Measurements from ENCODE around the gene MINDY4.

The MINDY4 gene

DNA sequence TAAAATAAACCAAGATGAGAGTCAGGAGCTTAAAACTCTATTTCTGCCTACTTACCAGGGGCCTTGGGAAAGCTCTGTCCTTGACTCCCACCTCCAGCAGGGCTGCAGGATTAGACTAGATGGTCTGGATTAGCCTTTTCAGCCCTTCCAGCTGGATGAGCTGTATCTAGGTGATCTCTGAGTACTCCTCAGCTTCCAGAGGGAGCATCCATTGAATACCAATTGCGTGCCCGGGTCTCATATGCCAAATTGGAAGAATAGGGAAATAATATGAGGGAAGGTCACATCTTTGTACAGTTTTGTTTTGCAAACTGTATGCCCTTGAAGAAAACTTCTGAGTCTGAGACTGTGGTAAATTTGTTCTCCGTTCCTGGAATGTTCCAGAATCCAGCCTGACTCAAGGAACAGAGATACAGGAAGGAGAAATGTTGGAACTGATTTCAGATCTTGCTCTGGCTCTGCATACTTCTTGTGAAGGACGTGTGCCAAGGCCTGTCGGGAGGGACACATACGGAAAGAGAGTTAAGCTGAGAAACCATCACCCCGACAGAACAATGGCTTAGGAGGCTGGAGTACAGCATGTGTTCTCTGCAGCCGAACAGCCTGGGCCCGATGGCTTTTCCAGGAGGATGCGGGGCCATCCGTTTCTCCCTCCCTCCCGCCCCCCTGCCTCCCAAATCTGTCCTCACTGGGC lies 44.9 kb downstream of the MINDY4 start:
- TF ChIP-seq GATA3 (IDR thresholded peaks at IDR 0.05; ENCODE audit: low read depth, low read length) (no peak), GATA2 (IDR thresholded peaks at IDR 0.05; ENCODE audit: low read depth, low read length) (no peak)

GRCh38 chr7:30816645-30817370 lies 45.6 kb downstream of the MINDY4 start:
- TF ChIP-seq GATA3 (IDR thresholded peaks at IDR 0.05; ENCODE audit: low read depth, low read length) (no peak), GATA2 (IDR thresholded peaks at IDR 0.05; ENCODE audit: low read depth, low read length) (no peak)

GRCh38 chr7:30817371-30817767 lies 46.2 kb downstream of the MINDY4 start:
- TF ChIP-seq GATA3 (IDR thresholded peaks at IDR 0.05; ENCODE audit: low read depth, low read length) (no peak), GATA2 (IDR thresholded peaks at IDR 0.05; ENCODE audit: low read depth, low read length) (no peak)

DNA sequence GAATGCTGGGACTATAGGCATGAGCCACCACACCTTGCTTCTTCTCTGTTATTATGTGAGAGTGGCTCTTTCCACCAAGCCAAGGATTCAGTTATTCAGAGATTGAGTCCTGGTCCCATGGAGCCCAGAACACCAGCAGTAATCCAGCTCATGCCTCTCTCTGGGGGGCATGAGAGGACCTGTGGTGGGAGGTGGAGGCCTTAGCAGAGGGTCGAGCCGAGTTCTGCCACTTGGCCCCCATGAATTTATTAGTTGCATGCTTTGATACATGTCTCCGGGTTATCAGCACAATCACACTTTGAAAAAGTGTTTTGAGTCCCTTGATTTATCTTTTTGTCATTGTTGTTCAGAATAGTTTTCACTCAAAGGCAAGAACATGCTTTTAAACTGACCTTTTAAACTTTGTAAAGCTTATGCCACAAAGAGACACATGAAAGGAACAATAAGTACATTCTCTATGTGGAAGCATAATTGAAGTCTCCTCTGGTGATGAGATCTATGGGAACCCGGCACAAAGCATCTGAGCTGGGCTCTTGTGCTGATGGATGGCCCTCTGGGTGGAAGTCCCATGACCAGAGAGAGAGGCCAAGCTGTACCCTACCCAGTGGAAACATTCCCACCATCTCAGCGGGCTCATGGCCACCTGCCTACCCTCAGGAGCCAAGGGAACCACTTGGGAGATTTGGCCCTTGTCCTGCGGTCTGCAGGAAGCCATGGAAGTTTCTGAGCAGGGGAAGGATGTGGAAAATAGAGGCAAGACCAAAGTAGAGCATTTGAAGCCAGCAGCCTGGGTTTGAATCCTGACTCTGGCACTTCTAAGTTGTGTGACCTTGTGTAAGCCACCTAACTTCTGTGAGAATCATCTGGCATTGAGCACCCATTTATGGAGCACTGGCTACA lies 53.9 kb downstream of the MINDY4 start:
- TF ChIP-seq GATA2 (IDR thresholded peaks at IDR 0.05; ENCODE audit: low read depth, low read length) (no peak), GATA3 (IDR thresholded peaks at IDR 0.05; ENCODE audit: low read depth, low read length) (no peak)

DNA sequence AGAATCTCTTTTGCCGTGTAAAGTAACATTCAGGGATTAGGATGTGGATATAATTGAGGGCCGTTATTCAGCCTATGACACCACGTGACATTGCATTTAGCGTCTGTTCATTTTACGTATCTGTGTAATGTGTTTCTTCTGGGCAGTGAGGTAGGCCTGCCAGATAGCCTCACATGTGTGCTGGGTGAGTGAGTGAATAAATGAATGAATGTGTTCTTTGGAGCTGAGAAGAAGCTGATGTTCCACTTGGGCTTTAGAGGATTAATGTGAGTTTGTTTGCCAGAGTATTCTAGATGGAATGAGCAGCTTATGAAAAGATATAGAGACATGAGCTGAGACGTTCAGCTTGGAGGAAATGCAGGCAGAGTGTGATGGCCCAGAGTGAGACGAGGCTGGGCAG lies 55.0 kb downstream of the MINDY4 start:
- no peak for TF ChIP-seq GATA2 (IDR thresholded peaks at IDR 0.05; ENCODE audit: low read depth, low read length)
- no peak for TF ChIP-seq GATA3 (IDR thresholded peaks at IDR 0.05; ENCODE audit: low read depth, low read length)

DNA sequence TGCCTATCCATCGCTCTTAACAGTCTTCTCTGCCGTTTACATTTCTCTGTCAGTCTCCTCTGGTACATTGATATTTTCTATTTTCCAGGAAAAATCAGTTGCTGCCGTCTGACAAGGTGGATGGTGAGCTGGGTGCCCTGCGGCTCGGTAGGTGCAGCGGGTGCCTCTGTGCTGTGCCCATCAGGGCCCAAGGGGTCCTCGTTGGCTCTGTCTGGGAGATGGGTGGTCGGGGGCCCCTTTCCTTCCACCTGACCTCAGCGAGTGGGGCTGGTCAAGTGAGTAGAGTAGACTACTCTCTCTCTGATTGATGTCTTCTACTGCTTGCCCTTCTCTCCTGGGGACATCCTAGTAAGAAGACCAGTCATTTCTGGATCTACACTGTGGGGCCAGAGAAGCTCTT lies 57.4 kb downstream of the MINDY4 start:
- TF ChIP-seq GATA3 (IDR thresholded peaks at IDR 0.05; ENCODE audit: low read depth, low read length) (no peak), GATA2 (IDR thresholded peaks at IDR 0.05; ENCODE audit: low read depth, low read length) (no peak)

DNA sequence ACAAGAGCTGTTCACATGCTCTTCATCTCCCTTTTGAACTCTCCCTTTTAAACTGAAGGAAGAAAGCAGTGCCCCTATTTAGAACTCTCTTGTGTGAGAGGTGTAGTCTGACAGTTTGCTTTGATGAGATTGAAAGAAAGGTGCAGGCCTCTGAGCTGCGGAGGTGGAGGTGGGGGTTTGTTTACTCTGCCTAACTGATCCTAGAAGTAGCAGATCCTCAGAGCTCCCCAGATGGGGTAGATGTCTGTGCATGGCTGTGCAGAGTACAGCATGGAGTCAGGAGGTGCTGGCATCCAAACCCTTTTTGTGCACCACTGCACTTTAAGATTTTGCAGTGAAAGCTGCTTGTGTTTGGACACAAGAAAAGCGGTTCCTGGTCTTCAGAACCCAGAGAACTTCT lies 58.3 kb downstream of the MINDY4 start:
- TF ChIP-seq GATA3 (IDR thresholded peaks at IDR 0.05; ENCODE audit: low read depth, low read length) (no peak), GATA2 (IDR thresholded peaks at IDR 0.05; ENCODE audit: low read depth, low read length) (no peak)

- no peak for TF ChIP-seq GATA3 (IDR thresholded peaks at IDR 0.05; ENCODE audit: low read depth, low read length)
- no peak for TF ChIP-seq GATA2 (IDR thresholded peaks at IDR 0.05; ENCODE audit: low read depth, low read length)
Measured at GRCh38 chr7:30831227-30831626, 60.0 kb downstream of the MINDY4 start.

DNA sequence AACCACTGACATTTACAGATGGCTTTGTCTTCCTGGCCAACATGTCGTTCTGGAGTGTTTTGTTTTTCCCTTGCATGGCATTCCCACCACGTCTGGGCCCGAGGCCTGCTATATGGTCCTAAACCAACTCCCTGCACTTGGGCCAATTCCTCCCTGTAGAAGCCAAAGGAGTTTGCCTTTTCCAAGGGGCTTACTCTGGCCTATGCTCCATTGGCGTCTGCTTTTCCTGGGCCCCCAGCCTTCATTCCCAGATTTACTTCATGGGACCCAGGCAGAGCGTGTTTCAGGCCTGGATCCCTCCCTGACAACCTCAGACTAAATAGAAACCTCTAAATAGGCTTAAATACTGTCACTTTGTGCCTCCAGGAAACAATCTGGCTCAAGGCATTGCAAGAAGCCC lies 60.7 kb downstream of the MINDY4 start:
- TF ChIP-seq GATA3 (IDR thresholded peaks at IDR 0.05; ENCODE audit: low read depth, low read length) (no peak), GATA2 (IDR thresholded peaks at IDR 0.05; ENCODE audit: low read depth, low read length) (no peak)

DNA sequence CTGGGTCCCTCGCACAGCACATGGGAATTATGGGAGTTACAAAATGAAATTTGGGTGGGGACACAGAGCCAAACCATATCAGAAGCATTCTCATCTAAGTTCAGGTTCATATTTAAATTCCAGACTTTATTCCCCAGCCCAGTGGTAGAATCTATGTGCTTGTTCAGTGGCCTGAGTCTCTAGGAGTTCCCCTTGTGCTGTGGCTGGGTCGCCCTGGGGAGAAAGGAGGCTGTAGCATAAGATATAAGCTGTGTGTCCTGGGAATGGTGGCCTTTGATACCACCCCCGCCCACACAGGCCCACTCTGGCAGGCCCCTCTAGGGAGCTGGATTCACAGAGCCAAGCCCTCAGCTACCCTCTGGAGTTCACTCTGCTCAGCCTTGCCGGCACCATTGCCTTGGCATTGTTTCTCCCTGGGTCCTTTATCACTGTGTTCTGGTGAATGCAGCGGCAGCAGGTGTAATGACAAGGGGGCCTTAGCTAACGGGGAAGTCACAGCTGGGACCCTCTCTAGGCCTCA lies 64.2 kb downstream of the MINDY4 start:
- TF ChIP-seq GATA3 (IDR thresholded peaks at IDR 0.05; ENCODE audit: low read depth, low read length) (no peak), GATA2 (IDR thresholded peaks at IDR 0.05; ENCODE audit: low read depth, low read length) (no peak)

DNA sequence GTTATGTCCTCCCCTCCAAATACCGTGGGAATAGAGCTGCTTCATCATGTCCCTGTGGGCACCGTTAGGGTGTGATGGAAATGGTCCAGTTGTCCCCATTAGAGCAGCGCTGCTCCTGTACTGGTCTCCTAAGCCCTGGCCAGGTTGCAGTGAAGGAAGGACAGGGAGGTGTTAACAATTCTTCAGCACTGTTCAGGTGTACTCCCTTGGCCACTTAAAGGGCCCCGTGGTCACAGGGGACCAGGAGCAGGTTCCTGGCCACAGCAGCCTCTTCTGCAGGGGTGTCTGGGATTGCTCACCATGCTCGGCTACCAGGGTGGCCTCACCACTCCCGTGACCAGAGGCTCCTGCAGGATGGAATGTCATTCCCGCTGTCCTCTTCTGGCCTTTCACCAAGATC lies 65.8 kb downstream of the MINDY4 start:
- TF ChIP-seq GATA2 (IDR thresholded peaks at IDR 0.05; ENCODE audit: low read depth, low read length) (no peak), GATA3 (IDR thresholded peaks at IDR 0.05; ENCODE audit: low read depth, low read length) (no peak)

GRCh38 chr7:30837581-30837980 lies 66.4 kb downstream of the MINDY4 start:
- no peak for TF ChIP-seq GATA2 (IDR thresholded peaks at IDR 0.05; ENCODE audit: low read depth, low read length)
- no peak for TF ChIP-seq GATA3 (IDR thresholded peaks at IDR 0.05; ENCODE audit: low read depth, low read length)

DNA sequence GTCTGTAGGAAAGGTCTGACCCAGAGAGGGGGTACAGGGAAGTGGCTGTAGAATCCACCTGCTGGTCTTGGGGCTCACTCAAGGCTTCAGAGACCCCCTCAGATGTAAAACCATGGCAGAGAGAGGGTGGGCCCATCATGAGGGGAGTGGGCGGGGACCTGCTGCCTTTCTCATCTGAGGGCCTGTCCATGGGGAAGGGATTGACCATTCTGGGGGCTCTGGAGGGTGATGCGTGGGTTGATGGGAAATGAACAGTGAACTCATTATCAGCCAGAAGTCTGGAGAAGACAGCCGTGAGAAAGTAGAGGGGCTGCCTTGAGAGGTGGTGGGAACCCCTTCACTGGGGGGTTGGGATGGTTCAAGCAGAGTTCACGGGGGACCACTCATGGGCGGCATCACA lies 66.8 kb downstream of the MINDY4 start:
- TF ChIP-seq GATA2 (IDR thresholded peaks at IDR 0.05; ENCODE audit: low read depth, low read length) (no peak), GATA3 (IDR thresholded peaks at IDR 0.05; ENCODE audit: low read depth, low read length) (no peak)

Measured in SH-SY5Y (cell line).